Measurements from ENCODE around the gene PIEZO1.

DNA sequence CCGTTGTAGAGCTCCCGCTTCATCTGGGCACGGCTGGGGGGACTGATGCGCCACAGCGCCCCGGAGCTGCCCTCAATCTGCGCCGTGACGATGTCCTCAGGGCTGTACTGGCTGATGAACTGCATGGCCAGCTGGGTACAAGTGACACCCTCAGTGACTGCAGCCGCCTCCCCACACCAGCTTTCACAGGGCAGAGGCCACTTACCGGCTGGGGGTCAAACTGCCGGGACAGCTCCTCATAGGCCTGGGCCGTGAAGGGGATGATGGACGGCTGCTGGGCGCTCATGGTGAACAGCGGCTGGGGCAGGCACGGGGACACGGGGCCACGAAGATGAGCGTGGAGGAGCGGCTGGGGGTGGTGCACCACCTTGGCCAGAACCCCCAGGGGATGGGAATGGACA is 68.4 kb downstream of the PIEZO1 start:
- TF ChIP-seq POLR2A (IDR thresholded peaks at IDR 0.05; ENCODE audit: low read length) (no peak), GATA1 (IDR thresholded peaks at IDR 0.05; ENCODE audit: low read depth, low read length) (no peak)
